Measurements from ENCODE around the gene DISP2. TPM values are rescaled to one million over a fixed set of nuclear protein-coding genes. Genes with fewer than 3 reads are reported as not detected.

The DISP2 gene
- total and polyA plus RNA-seq, 9 of the 15 experiments (the other 6 are each of a cell fraction or from before 2014, with no cell fraction given) = 0.06 to 0.89 (median 0.15) TPM; not detected in 1

DNA sequence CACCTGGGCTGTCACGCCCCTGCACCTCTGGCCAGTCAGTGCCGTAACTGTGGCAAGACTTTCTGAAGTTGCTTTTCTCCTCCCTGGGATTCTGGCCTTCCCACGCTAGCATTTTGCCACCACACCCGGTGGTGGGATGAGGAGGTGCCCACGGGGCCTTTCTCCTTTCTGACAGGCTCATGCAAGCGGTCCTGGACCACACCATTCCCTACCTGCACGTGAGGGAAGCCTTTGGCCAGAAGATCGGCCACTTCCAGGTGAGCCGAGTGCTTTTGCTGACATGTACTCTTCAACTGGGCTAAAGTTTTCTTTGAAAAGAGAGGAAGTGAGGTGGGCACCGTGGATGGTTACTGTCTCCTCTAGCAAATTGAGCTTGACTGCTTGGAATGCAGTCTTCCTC lies 57.2 kb downstream of the DISP2 start:
- H3K36me3 ChIP-seq (ENCODE audit: control insufficient read depth, insufficient read depth, low read length) = 0 out of 3 replicates have a peak, but pooled peaks cover 3% of the 10 kb centered on the region
- no peaks in the 10 kb centered on the region for H3K27me3 ChIP-seq (ENCODE audit: control insufficient read depth in 2 of 2, insufficient read depth in 2 of 2, low read length in 2 of 2)
- no peaks in the 10 kb centered on the region for H3K9me3 ChIP-seq (replicated peaks; ENCODE audit: control insufficient read depth, insufficient read depth, low read depth, low read length)
- FAIRE-seq = no peak
- intact Hi-C loops (cut with micrococcal nuclease) (no loop called here), in situ Hi-C loops (cut with MboI) (no loop called here)
- no TSS peak for BruUV-seq (replicated peaks)
- H4K20me1 ChIP-seq (replicated peaks; ENCODE audit: control insufficient read depth, insufficient read depth, low read length) = no peaks in the 10 kb centered on the region
- POLR2A ChIA-PET = interaction anchor here (1.2 to 1.7 kb wide), 2 partner anchors 9 to 11 kb away, joined by 3 to 5 read pairs; partner anchors contain the start of gene IVD
- no peak overlapping the region for H3K27ac ChIP-seq (ENCODE audit: extremely low read depth, low read depth, low read length)
- H3K4me3 ChIP-seq = no peak overlapping the region
- WGBS (ENCODE audit: insufficient coverage, low coverage, missing lambda C conversion rate) = 41% methylated on average over 7 of the region's 10 CpGs
- no peak overlapping the region for H3K9ac ChIP-seq (ENCODE audit: insufficient read depth in 1 of 2, low read depth in 2 of 2, low read length in 2 of 2)
- no peaks in the 10 kb centered on the region for H3K9me1 ChIP-seq (ENCODE audit: control insufficient read depth, insufficient read depth, low read length)
- TF ChIP-seq ZBTB7A (IDR thresholded peaks at IDR 0.05; ENCODE audit: borderline replicate concordance, control insufficient read depth, low read depth, low read length) (no peak), RCOR1 (IDR thresholded peaks at IDR 0.05; ENCODE audit: borderline replicate concordance in 1 of 2, low read depth in 2 of 2, low read length in 2 of 2) (no peak), RB1 (IDR thresholded peaks at IDR 0.05; ENCODE audit: low read depth) (no peak), JUND (IDR thresholded peaks at IDR 0.05; ENCODE audit: borderline replicate concordance, low read depth, low read length) (no peak), JUND (tag; IDR thresholded peaks at IDR 0.05; ENCODE audit: borderline replicate concordance, low read depth, low read length) (no peak), TGIF2 (CRISPR knock-in tag; IDR thresholded peaks at IDR 0.05) (no peak)
- TF ChIP-seq, protein P1, sequence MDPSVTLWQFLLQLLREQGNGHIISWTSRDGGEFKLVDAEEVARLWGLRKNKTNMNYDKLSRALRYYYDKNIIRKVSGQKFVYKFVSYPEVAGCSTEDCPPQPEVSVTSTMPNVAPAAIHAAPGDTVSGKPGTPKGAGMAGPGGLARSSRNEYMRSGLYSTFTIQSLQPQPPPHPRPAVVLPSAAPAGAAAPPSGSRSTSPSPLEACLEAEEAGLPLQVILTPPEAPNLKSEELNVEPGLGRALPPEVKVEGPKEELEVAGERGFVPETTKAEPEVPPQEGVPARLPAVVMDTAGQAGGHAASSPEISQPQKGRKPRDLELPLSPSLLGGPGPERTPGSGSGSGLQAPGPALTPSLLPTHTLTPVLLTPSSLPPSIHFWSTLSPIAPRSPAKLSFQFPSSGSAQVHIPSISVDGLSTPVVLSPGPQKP (CRISPR knock-in tag; IDR thresholded peaks at IDR 0.05) = no peak
- TF ChIP-seq, protein P2, sequence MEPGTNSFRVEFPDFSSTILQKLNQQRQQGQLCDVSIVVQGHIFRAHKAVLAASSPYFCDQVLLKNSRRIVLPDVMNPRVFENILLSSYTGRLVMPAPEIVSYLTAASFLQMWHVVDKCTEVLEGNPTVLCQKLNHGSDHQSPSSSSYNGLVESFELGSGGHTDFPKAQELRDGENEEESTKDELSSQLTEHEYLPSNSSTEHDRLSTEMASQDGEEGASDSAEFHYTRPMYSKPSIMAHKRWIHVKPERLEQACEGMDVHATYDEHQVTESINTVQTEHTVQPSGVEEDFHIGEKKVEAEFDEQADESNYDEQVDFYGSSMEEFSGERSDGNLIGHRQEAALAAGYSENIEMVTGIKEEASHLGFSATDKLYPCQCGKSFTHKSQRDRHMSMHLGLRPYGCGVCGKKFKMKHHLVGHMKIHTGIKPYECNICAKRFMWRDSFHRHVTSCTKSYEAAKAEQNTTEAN (CRISPR knock-in tag; IDR thresholded peaks at IDR 0.05) = no peak
- TF ChIP-seq, protein P3, sequence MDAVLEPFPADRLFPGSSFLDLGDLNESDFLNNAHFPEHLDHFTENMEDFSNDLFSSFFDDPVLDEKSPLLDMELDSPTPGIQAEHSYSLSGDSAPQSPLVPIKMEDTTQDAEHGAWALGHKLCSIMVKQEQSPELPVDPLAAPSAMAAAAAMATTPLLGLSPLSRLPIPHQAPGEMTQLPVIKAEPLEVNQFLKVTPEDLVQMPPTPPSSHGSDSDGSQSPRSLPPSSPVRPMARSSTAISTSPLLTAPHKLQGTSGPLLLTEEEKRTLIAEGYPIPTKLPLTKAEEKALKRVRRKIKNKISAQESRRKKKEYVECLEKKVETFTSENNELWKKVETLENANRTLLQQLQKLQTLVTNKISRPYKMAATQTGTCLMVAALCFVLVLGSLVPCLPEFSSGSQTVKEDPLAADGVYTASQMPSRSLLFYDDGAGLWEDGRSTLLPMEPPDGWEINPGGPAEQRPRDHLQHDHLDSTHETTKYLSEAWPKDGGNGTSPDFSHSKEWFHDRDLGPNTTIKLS (IDR thresholded peaks at IDR 0.05; ENCODE audit: borderline replicate concordance, low read depth) = no peak
- ATAC-seq = no peak
- no peak overlapping the region for H3K4me2 ChIP-seq (ENCODE audit: insufficient read depth, low read length)
- H3K79me2 ChIP-seq (ENCODE audit: control insufficient read depth, insufficient read depth, low read length) = no peaks in the 10 kb centered on the region
- no peak for DNase-seq (ENCODE audit: extremely low read depth in 1 of 4, low spot score in 3 of 4)
- H2AFZ ChIP-seq (ENCODE audit: low read depth, low read length) = no peak overlapping the region
- H3K4me1 ChIP-seq (replicated peaks in 1 of 2; ENCODE audit: control insufficient read depth in 2 of 2, insufficient read depth in 2 of 2, low read length in 2 of 2) = peaks cover 0 to 3% of the 10 kb centered on the region in 2 experiments; a peak in 1 of 5 replicates
- CTCF ChIA-PET (ENCODE audit: low intra/inter-chr PET ratio) = no interaction called here

Measured in K562 (cell line).